Left colon (tissue), 2 donors: Measurements from ENCODE around the gene RAD18. TPM values are rescaled to one million over a fixed set of nuclear protein-coding genes. Genes with fewer than 3 reads are reported as not detected.
A peak's percentile ranks its signal among the peaks of the same experiment; 100 is the strongest.

Experiments
- ATAC-seq: fragments of 200-7000 bp; cut with Tn5 transposase; one replicate; pipeline ENCODE4 v1.9.1; 2020; ENCODE audit warnings: mild to moderate bottlenecking, moderate library complexity
- DNase-seq, 2 donors: peaks; one replicate each; pipeline ENCODE4 v3.0.0-alpha.2; 2020
- intact Hi-C, 2 donors: fragments of 100-400 bp; cut with DNase I in 1 of 2; cut with micrococcal nuclease in 1 of 2; formaldehyde crosslinking; loops; one replicate each; pipeline versions ENCODE4 v1.11.2 to v1.14.0; 2022; cut with DNase I, micrococcal nuclease
- long read RNA-seq: library from polyadenylated mRNA; unstranded; transcript quantifications from one replicate; pipeline ENCODE4 v2.0.0, GENCODE V29; 2021
- total RNA-seq, 2 donors: library from RNA; stranded (reverse); fragmentation: NEBNext Ultra II Directional; extraction: Animal tissue kit (Norgen Biotek cat#: 25700); gene quantifications; one replicate each; pipeline ENCODE4 v1.2.1, GENCODE V29; 2021
- donor health status: DM: no; HTN: no; CAD: no.
- donor health status: DM: yes; HTN: yes; CAD: no.

Gene RAD18
- 10 to 100 TPM; 10.6 to 11.1 TPM for total RNA-seq
- long read RNA-seq, full-length matches to known transcripts = 8 of 11 reads
- long read RNA-seq, partial matches to known transcripts = 0 of 11 reads
- long read RNA-seq, other reads (novel, unspliced or antisense) = 3 of 11 reads

DNA sequence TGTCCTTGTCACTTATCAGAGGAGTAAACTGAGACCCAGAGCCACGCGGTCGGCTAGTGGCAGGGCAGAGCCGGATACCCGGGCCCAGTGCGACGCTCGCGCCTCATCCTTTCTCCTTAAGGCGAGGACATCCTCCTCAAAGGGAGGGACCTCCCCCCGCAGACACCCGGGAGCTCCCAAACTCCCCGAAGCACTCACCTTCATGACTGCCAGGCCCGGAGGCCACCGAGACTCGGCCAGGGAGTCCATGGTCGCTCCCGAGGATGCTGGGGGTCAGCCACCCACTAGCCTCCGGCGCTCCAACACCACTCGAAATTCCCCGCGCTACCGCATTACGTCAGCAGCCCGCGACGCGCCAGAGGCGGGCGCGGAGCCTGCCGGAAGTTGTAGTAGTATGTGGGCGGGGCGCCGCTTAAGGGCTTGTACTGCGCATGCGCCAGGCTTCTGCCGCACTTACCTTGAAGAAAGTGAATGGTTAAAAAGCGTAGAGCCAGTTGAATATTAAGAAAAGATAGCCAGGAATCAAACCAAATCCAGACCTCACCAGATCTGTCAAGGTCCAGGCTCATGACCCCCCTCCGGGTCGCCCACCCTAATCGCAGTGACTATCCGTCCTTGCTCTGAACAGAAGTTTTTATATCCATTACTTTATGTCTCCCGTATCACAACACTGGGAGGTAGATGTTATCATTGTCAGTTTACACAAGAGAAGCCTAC, at the start of gene RAD18:
Gene RAD18, minus strand, starts transcription at position 336 of the 717 bp plus-strand sequence. Its CDS starts 87 bp downstream, at position 249.
- DNase-seq (peak; percentile 88 to 96), ATAC-seq (peak; percentile 69)
- intact Hi-C loops = no loop called here

- no peak for ATAC-seq
- intact Hi-C loops = no loop called here
- DNase-seq = no peak
Measured at GRCh38 chr3:9012521-9012920, 49.2 kb upstream of the RAD18 start.

- ATAC-seq = no peak
- intact Hi-C loops = no loop called here
- no peak for DNase-seq
Measured at GRCh38 chr3:9009976-9010545, 46.8 kb upstream of the RAD18 start.

DNA sequence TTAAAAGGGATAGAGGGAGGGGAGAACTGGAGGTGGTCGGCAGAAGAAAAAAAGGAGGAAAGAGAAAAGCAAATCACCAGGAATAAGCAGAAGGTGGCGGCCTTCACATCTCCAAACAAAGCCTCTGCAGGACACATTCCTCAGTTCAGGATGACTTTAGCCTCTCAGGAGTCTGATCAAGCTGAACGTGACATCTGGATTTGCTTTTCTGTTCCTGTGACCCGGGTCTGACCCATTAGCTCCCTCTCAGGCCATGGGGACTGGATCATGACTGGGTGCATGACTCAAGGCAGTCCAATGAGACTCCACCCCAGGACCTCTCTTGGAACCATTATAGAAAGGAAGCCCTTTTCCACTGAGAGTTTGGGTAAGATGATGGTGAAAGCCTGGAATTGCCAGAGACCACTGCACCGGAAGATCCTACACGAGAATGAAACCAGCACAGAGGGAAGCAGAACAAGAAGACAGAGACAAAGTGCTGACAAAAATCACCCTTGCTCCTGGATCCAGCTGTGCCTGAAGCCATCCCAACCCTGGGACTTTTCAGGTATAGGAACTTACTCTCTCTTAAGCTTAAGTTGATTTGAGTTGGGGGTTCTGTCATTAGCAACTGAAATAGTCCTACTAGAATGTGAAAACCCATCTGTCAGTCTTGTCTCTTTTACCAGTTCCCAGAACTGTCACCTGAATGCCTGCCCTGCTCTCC, 45.4 kb upstream of the RAD18 start:
- intact Hi-C loops = no loop called here
- DNase-seq = no peak

GRCh38 chr3:9007928-9008327, 44.7 kb upstream of the RAD18 start:
- intact Hi-C loops = no loop called here
- ATAC-seq = no peak
- DNase-seq = no peak

More for the DNA sequence above, 45.4 kb upstream of the RAD18 start:
- ATAC-seq = no peak

- no peak for ATAC-seq
- intact Hi-C loops = no loop called here
Measured at GRCh38 chr3:9007213-9007612, 43.9 kb upstream of the RAD18 start.

DNA sequence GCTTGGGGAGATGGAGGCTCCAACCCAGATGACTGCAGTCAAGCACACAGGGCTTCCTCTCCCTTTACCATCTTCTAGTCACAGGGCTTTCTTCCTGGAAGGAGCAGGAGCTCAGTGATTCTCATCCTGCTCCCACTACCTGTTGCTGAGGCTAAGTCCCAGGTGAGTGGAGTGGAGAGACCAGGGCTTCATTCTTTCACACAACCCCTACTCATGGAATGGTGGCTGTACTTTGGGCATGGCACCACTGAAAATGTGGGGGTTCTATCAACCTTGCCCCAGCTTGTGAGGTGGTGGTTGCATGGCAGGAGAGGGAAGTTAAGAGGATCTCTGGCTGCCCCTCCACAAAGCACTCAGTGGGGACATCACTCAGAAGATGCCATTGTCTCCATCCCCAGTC, 36.8 kb upstream of the RAD18 start:
- no peak for DNase-seq
- intact Hi-C loops = no loop called here
- ATAC-seq = no peak

More at GRCh38 chr3:9007213-9007612, 43.9 kb upstream of the RAD18 start:
- no peak for DNase-seq

GRCh38 chr3:8997151-8997550, 33.9 kb upstream of the RAD18 start:
- no peak for ATAC-seq
- intact Hi-C loops = no loop called here
- no peak for DNase-seq

DNA sequence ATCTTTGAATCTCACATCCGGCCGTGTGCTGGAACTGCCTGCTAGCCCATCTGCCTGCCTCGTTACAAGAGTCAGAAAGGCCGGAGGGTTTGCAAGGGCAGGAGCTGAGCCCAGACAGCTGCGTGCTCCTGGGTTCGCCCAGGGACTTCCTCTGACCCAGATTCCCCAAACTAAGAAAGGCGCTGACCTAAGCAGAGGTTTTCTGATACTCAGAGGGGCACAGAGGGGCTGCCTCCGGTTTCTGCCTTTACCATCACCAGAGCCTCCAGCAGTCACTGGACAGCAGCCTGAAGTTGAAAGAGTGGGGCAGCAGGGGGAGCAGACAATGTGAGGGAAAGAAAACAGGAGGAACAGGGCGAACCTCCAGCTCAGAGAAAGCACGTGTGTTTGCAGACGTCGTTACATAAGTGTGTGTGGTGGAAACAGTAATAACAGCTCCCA, 33.4 kb upstream of the RAD18 start:
- DNase-seq (peak in 1 of 2 donors; percentile 39), ATAC-seq (no peak)
- intact Hi-C loops = no loop called here

- no peak for DNase-seq
- ATAC-seq = no peak
- intact Hi-C loops = no loop called here
Measured at GRCh38 chr3:8996216-8996615, 32.9 kb upstream of the RAD18 start.

DNA sequence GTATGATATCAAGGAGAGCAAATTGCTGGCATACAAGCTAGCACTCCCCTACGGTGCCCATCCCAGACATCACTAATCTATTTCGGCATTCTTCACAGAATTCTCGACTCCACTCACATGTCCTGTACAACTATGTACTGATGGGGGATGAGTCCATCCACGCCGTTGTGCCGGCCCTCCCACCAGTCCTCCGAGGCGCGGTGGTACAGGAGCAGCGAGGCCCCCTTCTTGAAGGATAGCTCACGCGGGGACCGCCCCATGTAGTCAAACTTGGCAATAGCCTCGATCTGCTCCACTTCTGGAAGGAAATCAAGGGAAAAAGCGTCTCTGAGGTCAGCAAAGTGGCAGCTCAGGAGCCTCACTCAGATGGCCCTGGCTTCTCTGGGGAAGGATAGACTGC, 31.0 kb upstream of the RAD18 start:
- DNase-seq = no peak
- intact Hi-C loops = no loop called here
- no peak for ATAC-seq

- no peak for DNase-seq
- intact Hi-C loops = no loop called here
- no peak for ATAC-seq
Measured at GRCh38 chr3:8993331-8993730, 30.1 kb upstream of the RAD18 start.

GRCh38 chr3:8992854-8993253, 29.6 kb upstream of the RAD18 start:
- DNase-seq = no peak
- intact Hi-C loops = no loop called here
- ATAC-seq = no peak

- intact Hi-C loops = no loop called here
- no peak for DNase-seq
Measured at GRCh38 chr3:8992199-8992598, 28.9 kb upstream of the RAD18 start.

GRCh38 chr3:8990266-8991215, 27.3 kb upstream of the RAD18 start:
- ATAC-seq (no peak), DNase-seq (no peak)
- intact Hi-C loops = no loop called here

More at GRCh38 chr3:8992199-8992598, 28.9 kb upstream of the RAD18 start:
- no peak for ATAC-seq

GRCh38 chr3:8988791-8989558, 25.7 kb upstream of the RAD18 start:
- ATAC-seq (no peak), DNase-seq (no peak)
- intact Hi-C loops = loop anchor here in 1 of 2 donors (5.0 kb wide), 1 partner anchor 78 kb away; no protein-coding TSS in a partner anchor

DNA sequence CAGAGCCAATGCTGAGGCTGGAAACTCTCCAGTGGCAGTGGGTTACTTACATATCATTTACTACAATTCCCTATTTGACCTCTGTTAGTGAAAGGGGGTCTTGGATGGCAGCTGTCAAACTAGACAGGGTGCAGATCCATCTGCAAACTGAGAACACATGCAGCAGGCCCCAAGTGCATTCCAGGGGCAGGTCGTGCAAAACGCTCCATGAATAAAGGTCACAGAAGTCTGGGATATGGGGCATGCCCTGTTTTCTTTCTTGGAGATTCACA, 25.0 kb upstream of the RAD18 start:
- no peak for ATAC-seq
- intact Hi-C loops = loop anchor here in 1 of 2 donors (5.0 kb wide), 1 partner anchor 79 kb away; no protein-coding TSS in a partner anchor

More for the DNA sequence above, 25.0 kb upstream of the RAD18 start:
- DNase-seq = no peak
